ENCODE results near the gene CACNB4.
"Not testable (repeated sequence)": the region's sequence is repeated elsewhere in the genome, so short reads cannot be mapped to it uniquely, and the experiment has no call there.

CACNB4 gene

DNA sequence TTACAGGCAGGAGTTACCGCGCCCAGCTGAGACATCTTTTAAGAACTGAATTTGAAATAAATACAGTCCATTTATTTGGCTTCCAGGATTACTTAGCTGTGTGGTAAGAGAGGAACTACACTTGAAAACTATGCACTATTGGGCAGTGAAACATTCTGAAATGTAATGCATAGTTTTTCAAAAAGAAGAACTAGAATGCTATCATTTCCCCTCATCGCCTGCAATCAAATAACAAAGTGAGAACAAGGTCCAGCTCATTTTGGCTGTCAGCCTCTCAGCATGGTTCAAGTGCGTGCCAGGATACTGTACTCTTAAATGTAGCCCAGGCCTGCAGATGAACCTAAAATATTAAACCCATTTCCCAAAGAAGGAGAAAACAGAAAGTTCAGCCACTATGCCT is 194.0 kb downstream of the CACNB4 start:
- DNase-seq (ENCODE audit: low read depth), result no peak

GRCh38 chr2:151904021-151904420 is 194.8 kb downstream of the CACNB4 start:
- DNase-seq (ENCODE audit: low read depth), result no peak

- no peak for DNase-seq (ENCODE audit: low read depth)
Observed at GRCh38 chr2:151902829-151903228, 196.0 kb downstream of the CACNB4 start.

GRCh38 chr2:151900331-151900730 is 198.5 kb downstream of the CACNB4 start:
- no peak for DNase-seq (ENCODE audit: low read depth)

GRCh38 chr2:151899156-151899555 is 199.7 kb downstream of the CACNB4 start:
- DNase-seq (ENCODE audit: low read depth), result no peak

DNA sequence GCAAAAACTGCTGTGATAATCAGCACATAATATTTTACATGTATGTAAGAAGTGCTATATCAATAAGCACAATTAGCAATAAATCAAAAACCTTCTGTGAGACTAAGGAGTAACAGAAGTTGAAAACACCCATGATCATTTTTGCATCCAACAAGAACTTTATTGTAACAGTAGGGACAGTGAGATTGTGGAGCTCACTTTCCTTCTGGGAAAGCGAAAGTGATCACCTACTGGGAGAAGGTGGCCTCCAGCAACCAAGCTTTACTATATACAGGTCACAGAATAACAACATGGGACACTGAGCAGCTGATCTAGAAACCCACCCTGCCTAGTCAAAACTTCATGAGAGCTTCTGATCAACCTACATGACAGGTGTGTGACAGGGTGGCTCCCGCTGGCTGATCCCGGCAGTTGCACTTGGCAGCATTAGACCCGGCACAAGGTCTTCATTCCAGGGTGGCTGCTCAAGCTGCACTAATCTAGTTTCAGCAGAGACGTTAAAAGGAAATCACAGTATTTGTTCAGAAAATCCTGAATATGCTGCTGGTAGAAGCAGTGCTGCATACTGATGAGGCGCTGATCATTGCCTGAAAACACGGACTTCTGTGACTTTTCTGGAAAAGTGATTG is 207.2 kb downstream of the CACNB4 start:
- DNase-seq (ENCODE audit: low read depth), result no peak

- no peak for DNase-seq (ENCODE audit: low read depth)
Observed at GRCh38 chr2:151887164-151887563, 211.7 kb downstream of the CACNB4 start.

- DNase-seq (ENCODE audit: low read depth), result no peak
Observed at GRCh38 chr2:151886241-151886640, 212.6 kb downstream of the CACNB4 start.

DNA sequence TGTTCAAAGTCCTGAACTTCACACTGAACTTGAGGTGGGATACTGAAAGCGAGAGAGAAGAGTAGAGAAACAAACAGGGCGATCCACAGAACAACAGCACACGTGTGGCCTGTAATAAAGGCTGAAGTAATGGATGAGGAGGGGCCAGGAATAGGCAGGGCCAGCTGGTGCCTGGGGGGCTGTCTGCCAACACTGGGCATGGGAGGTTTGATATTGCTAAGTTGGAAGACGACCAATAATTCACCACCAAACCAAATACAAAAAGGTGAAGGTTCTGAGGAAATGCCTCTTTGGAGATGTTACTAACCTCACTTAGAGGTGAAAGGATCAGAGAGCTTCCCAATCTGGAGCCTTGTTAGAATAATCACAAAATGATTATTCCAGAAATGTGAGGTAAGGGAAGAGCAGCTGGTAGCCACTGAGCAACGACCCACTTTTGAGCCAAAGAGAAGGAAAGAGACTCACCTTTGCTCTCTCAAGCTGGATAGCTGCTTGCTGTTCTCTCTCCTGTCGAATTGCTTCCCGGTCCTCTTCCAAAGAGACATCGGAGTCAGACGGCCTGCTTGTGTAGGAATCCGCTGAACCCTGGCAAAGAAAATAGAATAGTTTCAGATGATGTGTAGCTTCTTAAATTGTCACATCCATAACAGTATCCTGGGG is 215.9 kb downstream of the CACNB4 start:
- no peak for DNase-seq (ENCODE audit: low read depth)

GRCh38 chr2:151881342-151881741 is 217.5 kb downstream of the CACNB4 start:
- no peak for DNase-seq (ENCODE audit: low read depth)

DNA sequence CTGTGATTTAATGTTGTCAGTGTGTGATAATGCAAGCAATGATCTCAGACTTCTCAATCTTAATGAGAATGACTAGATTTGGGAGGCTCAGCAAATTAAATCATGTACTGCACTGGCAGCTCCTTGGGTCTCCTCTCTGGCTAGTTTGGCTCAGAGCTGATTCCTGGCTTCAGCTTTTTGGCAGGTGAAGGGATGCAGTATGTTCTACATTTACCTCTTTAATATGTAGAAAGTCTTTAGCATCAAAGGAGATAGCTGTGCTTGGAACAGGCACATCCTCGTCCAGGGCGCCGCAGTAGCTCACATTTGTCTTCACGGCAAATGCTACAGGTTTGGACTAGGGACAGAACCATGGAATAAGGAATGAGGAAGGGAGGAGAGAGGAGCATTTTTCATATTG is 218.3 kb downstream of the CACNB4 start:
- DNase-seq (ENCODE audit: low read depth), result no peak

- no peak for DNase-seq (ENCODE audit: low read depth)
Observed at GRCh38 chr2:151878655-151879563, 219.9 kb downstream of the CACNB4 start.

DNA sequence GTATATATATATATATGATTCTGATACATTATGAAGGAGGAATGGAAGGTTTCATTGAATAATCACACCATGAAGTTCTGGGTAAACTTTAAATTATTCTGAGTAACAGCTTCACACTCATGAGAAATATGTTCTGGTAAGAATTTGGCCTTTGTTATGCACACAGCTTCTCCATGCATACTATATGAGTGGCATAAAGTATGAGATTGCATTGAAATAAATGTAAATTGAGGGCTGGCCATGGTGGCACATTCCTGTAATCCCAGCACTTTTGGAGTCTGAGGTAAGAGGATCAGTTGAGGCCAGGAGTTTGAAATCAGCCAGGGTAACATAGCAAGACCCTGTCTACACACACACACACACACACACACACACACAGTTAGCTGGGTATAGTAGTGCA is 220.6 kb downstream of the CACNB4 start:
- DNase-seq (ENCODE audit: low read depth), result no peak

- DNase-seq (ENCODE audit: low read depth), result not testable (repeated sequence)
Observed at GRCh38 chr2:151875631-151876030, 223.2 kb downstream of the CACNB4 start.

- DNase-seq (ENCODE audit: low read depth), result no peak
Observed at GRCh38 chr2:151872463-151872862, 226.4 kb downstream of the CACNB4 start.

GRCh38 chr2:151869291-151869690 is 229.6 kb downstream of the CACNB4 start:
- DNase-seq (ENCODE audit: low read depth), result no peak

GRCh38 chr2:151862700-151863099 is 236.1 kb downstream of the CACNB4 start:
- DNase-seq (ENCODE audit: low read depth), result no peak

GRCh38 chr2:151861174-151861573 is 237.7 kb downstream of the CACNB4 start:
- no peak for DNase-seq (ENCODE audit: low read depth)

- no peak for DNase-seq (ENCODE audit: low read depth)
Observed at GRCh38 chr2:151860613-151861146, 238.2 kb downstream of the CACNB4 start.

- DNase-seq (ENCODE audit: low read depth), result no peak
Observed at GRCh38 chr2:151860210-151860609, 238.6 kb downstream of the CACNB4 start.

DNA sequence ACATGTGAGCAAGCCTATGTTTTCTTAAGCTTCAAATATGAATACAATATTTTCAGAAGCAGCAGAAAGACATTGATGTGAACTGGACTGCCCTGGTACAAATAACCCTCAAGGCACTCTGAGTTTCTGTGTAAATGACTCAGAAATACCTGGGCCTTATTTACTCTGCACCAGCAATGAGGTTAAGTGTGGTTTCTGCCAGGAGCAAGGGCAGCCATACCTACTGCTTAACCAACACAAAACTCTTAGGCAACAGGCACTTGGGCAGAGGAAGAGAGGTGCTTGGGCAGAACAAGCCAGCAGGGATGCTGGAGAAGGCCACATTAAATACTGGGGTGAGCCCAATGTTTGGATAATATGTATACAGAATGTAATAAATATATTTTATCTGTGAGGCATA is 241.2 kb downstream of the CACNB4 start:
- DNase-seq (ENCODE audit: low read depth), result no peak

- DNase-seq (ENCODE audit: low read depth), result no peak
Observed at GRCh38 chr2:151855111-151855510, 243.7 kb downstream of the CACNB4 start.
